Ishikawa (cell line): ENCODE data around the gene ENPP5.

Experiments used
- CREB1 ChIP-seq: IDR thresholded peaks from 2 replicates; pipeline ENCODE4 v1.6.1; 2012; ENCODE audit warnings: low read depth
- EP300 ChIP-seq: IDR thresholded peaks from 2 replicates; pipeline ENCODE4 v1.6.1; 2012; ENCODE audit warnings: borderline replicate concordance
- MAX ChIP-seq: IDR thresholded peaks from 2 replicates; pipeline ENCODE4 v1.6.1; 2012
- RAD21 ChIP-seq: IDR thresholded peaks from 2 replicates; pipeline ENCODE4 v1.6.1; 2012; ENCODE audit warnings: low read depth
- REST ChIP-seq: IDR thresholded peaks from 2 replicates; pipeline ENCODE4 v1.6.1; 2012; ENCODE audit warnings: low read depth, mild to moderate bottlenecking
- YY1 ChIP-seq: IDR thresholded peaks from 2 replicates; pipeline ENCODE4 v1.6.1; 2012; ENCODE audit warnings: low read depth

- no peak for TF ChIP-seq YY1
- TF ChIP-seq REST = no peak
- TF ChIP-seq CREB1 = no peak
- TF ChIP-seq RAD21 = no peak
- no peak for TF ChIP-seq EP300
- no peak for TF ChIP-seq MAX
These were observed 28.6 kb upstream of the ENPP5 start for GRCh38 chr6:46199387-46199786.
